ENCODE data around the gene MGAT5B. TPM values are rescaled to one million over a fixed set of nuclear protein-coding genes. Genes with fewer than 3 reads are reported as not detected.
A peak's percentile ranks its signal among the peaks of the same experiment; 100 is the strongest.

Gene MGAT5B
- total and polyA plus RNA-seq, 9 of the 15 experiments (the other 6 are each of a cell fraction or from before 2014, with no cell fraction given) = 0.09 to 0.43 (median 0.18) TPM; not detected in 4

- no peak overlapping the region for H3K27ac ChIP-seq (ENCODE audit: extremely low read depth, low read depth, low read length)
- intact Hi-C loops (cut with micrococcal nuclease) (no loop called here), in situ Hi-C loops (cut with MboI) (no loop called here)
- ChIA-PET POLR2A (no interaction called here), CTCF (ENCODE audit: low intra/inter-chr PET ratio) (no interaction called here)
- peaks cover 3% of the 10 kb centered on the region for H3K9me1 ChIP-seq (ENCODE audit: control insufficient read depth, insufficient read depth, low read length)
- H3K79me2 ChIP-seq (ENCODE audit: control insufficient read depth, insufficient read depth, low read length) = no peaks in the 10 kb centered on the region
- no peak overlapping the region for H3K4me3 ChIP-seq
- TF ChIP-seq CBFA2T3 (IDR thresholded peaks at IDR 0.05) (peak; percentile 61), TAF15 (IDR thresholded peaks at IDR 0.05; ENCODE audit: low read depth, low read length) (no peak)
- peaks cover 8% of the 10 kb centered on the region; the same call in 1 of the 2 replicates for H4K20me1 ChIP-seq (replicated peaks; ENCODE audit: control insufficient read depth, insufficient read depth, low read length)
- no peak for ATAC-seq
- no peak overlapping the region for H3K4me2 ChIP-seq (ENCODE audit: insufficient read depth, low read length)
- H3K27me3 ChIP-seq (ENCODE audit: control insufficient read depth in 2 of 2, insufficient read depth in 2 of 2, low read length in 2 of 2) = peaks cover 26 to 76% of the 10 kb centered on the region in 2 experiments
- no peaks in the 10 kb centered on the region for H3K9me3 ChIP-seq (replicated peaks; ENCODE audit: control insufficient read depth, insufficient read depth, low read depth, low read length)
- H3K4me1 ChIP-seq (replicated peaks in 1 of 2; ENCODE audit: control insufficient read depth in 2 of 2, insufficient read depth in 2 of 2, low read length in 2 of 2) = peaks cover 0 to 11% of the 10 kb centered on the region in 2 experiments; a peak in 1 of 5 replicates
- DNase-seq (ENCODE audit: extremely low read depth in 1 of 4, low spot score in 3 of 4) = no peak
- WGBS (ENCODE audit: insufficient coverage, low coverage, missing lambda C conversion rate) = 6% methylated on average over 6 of the region's 6 CpGs
- no peaks in the 10 kb centered on the region for H3K36me3 ChIP-seq (ENCODE audit: control insufficient read depth, insufficient read depth, low read length)
- no peak for FAIRE-seq
- H2AFZ ChIP-seq (ENCODE audit: low read depth, low read length) = no peak overlapping the region
- BruUV-seq (replicated peaks) = no TSS peak
- H3K9ac ChIP-seq (ENCODE audit: insufficient read depth in 1 of 2, low read depth in 2 of 2, low read length in 2 of 2) = no peak overlapping the region
Measured at GRCh38 chr17:76881408-76881807, 13.2 kb downstream of the MGAT5B start.

- FAIRE-seq (no peak), DNase-seq (ENCODE audit: extremely low read depth in 1 of 4, low spot score in 3 of 4) (no peak), ATAC-seq (no peak)
- intact Hi-C loops (cut with micrococcal nuclease) (no loop called here), in situ Hi-C loops (cut with MboI) (no loop called here)
- Histone ChIP-seq H3K79me2 (ENCODE audit: control insufficient read depth, insufficient read depth, low read length) (no peaks in the 10 kb centered on the region), H3K9ac (ENCODE audit: insufficient read depth in 1 of 2, low read depth in 2 of 2, low read length in 2 of 2) (no peak overlapping the region), H3K27me3 (ENCODE audit: control insufficient read depth in 2 of 2, insufficient read depth in 2 of 2, low read length in 2 of 2) (peaks cover 28 to 80% of the 10 kb centered on the region in 2 experiments), H4K20me1 (replicated peaks; ENCODE audit: control insufficient read depth, insufficient read depth, low read length) (peaks cover 8% of the 10 kb centered on the region; the same call in 1 of the 2 replicates), H2AFZ (ENCODE audit: low read depth, low read length) (no peak overlapping the region), H3K36me3 (ENCODE audit: control insufficient read depth, insufficient read depth, low read length) (no peaks in the 10 kb centered on the region), H3K27ac (ENCODE audit: extremely low read depth, low read depth, low read length) (no peak overlapping the region), H3K9me3 (replicated peaks; ENCODE audit: control insufficient read depth, insufficient read depth, low read depth, low read length) (no peaks in the 10 kb centered on the region), H3K4me3 (no peak overlapping the region), H3K4me2 (ENCODE audit: insufficient read depth, low read length) (no peak overlapping the region), H3K9me1 (ENCODE audit: control insufficient read depth, insufficient read depth, low read length) (peaks cover 3% of the 10 kb centered on the region), H3K4me1 (replicated peaks in 1 of 2; ENCODE audit: control insufficient read depth in 2 of 2, insufficient read depth in 2 of 2, low read length in 2 of 2) (peaks cover 0 to 11% of the 10 kb centered on the region in 2 experiments; a peak in 1 of 5 replicates)
- WGBS (ENCODE audit: insufficient coverage, low coverage, missing lambda C conversion rate) = 21% methylated on average over 18 of the region's 20 CpGs
- no TSS peak for BruUV-seq (replicated peaks)
- POLR2A ChIA-PET = interaction anchor here (1.0 kb wide), 1 partner anchor 126 kb away, joined by 3 read pairs; no protein-coding TSS in a partner anchor
- CTCF ChIA-PET (ENCODE audit: low intra/inter-chr PET ratio) = no interaction called here
- TF ChIP-seq ARNT (IDR thresholded peaks at IDR 0.05) (no peak), ZNF76 (CRISPR knock-in tag; IDR thresholded peaks at IDR 0.05; ENCODE audit: borderline replicate concordance) (no peak), HMG20B (CRISPR knock-in tag; IDR thresholded peaks at IDR 0.05) (no peak), ZNF398 (CRISPR knock-in tag; IDR thresholded peaks at IDR 0.05) (no peak), CC2D1A (IDR thresholded peaks at IDR 0.05) (no peak), ZNF253 (CRISPR knock-in tag; conservative IDR thresholded peaks at IDR 0.05) (no peak), SRSF9 (IDR thresholded peaks at IDR 0.05; ENCODE audit: borderline replicate concordance, low read depth, low read length) (no peak), TCF3 (CRISPR knock-in tag; IDR thresholded peaks at IDR 0.05) (no peak), POLR2G (IDR thresholded peaks at IDR 0.05; ENCODE audit: low read depth, low read length) (no peak), RHOXF2B (CRISPR knock-in tag; conservative IDR thresholded peaks at IDR 0.05) (no peak), ZNF644 (tag; IDR thresholded peaks at IDR 0.05; ENCODE audit: low read depth) (no peak), BHLHE40 (IDR thresholded peaks at IDR 0.05; ENCODE audit: low read length) (no peak), SOX6 (IDR thresholded peaks at IDR 0.05) (no peak), MYBL2 (IDR thresholded peaks at IDR 0.05; ENCODE audit: low read depth) (no peak), MYBL2 (CRISPR knock-in tag; IDR thresholded peaks at IDR 0.05; ENCODE audit: borderline replicate concordance) (no peak)
Measured at GRCh38 chr17:76881966-76882365, 13.8 kb downstream of the MGAT5B start.
